IPS-18c (cell line): Measurements from ENCODE around the gene AHSG.
A peak's percentile ranks its signal among the peaks of the same experiment; 100 is the strongest.
"Not testable (repeated sequence)": the region's sequence is repeated elsewhere in the genome, so short reads cannot be mapped to it uniquely, and the experiment has no call there.

Source experiments
- H3K4me3 ChIP-seq: 2 replicates; pipeline ENCODE4 v1.7.0; 2013; ENCODE audit warnings: low read depth, mild to moderate bottlenecking, low read length, moderate library complexity; ENCODE audit not compliant: insufficient read depth
- H3K9me3 ChIP-seq: one replicate; pipeline ENCODE4 v1.6.1; 2013; ENCODE audit warnings: mild to moderate bottlenecking, low read length, moderate library complexity; ENCODE audit not compliant: control insufficient read depth, insufficient read depth

Gene AHSG, protein sequence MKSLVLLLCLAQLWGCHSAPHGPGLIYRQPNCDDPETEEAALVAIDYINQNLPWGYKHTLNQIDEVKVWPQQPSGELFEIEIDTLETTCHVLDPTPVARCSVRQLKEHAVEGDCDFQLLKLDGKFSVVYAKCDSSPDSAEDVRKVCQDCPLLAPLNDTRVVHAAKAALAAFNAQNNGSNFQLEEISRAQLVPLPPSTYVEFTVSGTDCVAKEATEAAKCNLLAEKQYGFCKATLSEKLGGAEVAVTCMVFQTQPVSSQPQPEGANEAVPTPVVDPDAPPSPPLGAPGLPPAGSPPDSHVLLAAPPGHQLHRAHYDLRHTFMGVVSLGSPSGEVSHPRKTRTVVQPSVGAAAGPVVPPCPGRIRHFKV

GRCh38 chr3:186612721-186613636, at the start of gene AHSG:
Gene AHSG (plus strand): TSS chr3:186613060. CDS start chr3:186613142, 82 bp downstream.
- no peaks in the 10 kb centered on the region for H3K9me3 ChIP-seq
- H3K4me3 ChIP-seq: no peak within 1 kb of the TSS

- H3K4me3 ChIP-seq: no peak overlapping the region
- no peaks in the 10 kb centered on the region for H3K9me3 ChIP-seq
Measured at GRCh38 chr3:186564586-186564985, 48.3 kb upstream of the AHSG start.

DNA sequence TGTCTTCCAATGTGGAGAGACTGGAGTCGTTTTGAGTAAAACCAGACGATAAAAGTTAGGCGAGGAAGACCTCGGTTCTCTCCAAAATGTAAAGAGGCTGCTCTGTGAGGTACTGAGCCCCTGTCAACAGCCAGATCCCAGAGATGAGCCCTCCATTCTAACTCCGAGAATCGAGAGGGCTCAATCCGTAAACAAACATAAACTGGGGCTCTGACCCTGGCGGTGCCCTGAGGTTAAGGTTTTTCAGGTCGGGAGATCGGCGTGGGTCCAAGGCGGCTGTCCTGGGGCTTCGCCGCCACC, 46.1 kb upstream of the AHSG start:
- H3K4me3 ChIP-seq: peak overlapping the region; percentile 91

DNA sequence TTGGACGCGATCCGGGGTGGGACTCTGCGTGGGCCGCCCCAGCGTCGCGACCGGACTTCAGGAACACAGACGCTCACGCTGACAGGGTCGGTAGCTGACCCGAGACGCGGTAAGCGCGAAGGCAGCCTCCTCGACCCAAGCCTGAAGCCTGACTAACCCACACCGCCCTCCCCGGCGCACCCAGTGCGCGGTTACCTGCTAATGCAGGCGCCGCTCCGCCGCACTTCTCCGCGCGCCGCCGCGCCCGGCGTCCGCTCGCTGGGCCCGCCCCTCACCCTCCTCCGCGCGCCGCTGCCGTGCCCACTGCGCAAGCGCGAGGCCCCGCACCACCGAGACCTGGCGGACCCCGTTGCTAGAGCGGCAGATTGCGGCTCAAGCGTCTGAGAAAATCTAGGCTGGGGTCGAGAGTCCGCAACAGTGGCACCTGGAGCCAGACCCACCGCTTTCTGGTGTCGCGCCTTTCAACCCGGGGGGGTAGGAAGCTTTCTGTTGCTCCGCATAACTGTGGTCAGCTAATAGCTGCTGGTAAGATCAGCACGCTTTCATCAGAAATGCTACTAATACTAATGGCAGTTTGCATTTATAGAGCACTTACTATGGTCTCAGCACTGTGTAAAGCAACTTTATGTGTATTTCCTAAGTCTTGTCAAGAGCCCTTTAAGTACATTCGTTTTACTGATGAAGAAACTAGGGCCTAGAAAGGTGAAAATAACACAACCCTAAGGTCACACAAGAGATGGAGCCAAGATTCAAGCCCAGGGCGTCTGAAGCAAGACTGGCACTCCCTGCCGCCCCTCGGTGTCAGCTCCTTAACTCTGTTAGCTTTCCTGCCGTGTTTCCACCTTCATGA, 45.6 kb upstream of the AHSG start, which contains the start of gene TBCCD1:
Gene TBCCD1 (minus strand): TSS at position 268 of the 850 bp plus-strand sequence. CDS start 3,010 bp downstream, outside the sequence.
- no peaks in the 10 kb centered on the region for H3K9me3 ChIP-seq
- H3K4me3 ChIP-seq: peak within 1 kb of the TSS; percentile 91

More for the DNA sequence above, 46.1 kb upstream of the AHSG start:
- no peaks in the 10 kb centered on the region for H3K9me3 ChIP-seq

- peak overlapping the region; percentile 65 for H3K4me3 ChIP-seq
- not testable (repeated sequence) for H3K9me3 ChIP-seq
Measured at GRCh38 chr3:186569361-186569760, 43.5 kb upstream of the AHSG start.

DNA sequence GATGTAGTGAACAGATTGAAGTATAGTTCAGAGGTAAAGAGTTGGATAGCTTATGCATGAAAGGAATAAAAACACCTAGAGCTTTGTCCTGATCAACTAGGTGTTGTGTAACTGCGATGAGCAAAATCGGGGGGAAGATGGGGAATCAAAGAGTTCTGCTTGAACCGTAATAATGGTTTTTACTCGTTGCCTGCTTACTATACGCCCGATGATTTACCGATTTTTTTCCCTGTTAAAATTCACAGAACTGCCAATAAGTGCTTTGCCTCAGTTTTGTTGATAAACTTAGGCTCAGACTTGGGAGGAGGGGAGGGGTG, 43.1 kb upstream of the AHSG start:
- H3K4me3 ChIP-seq: peak overlapping the region; percentile 65
- H3K9me3 ChIP-seq: no peaks in the 10 kb centered on the region

DNA sequence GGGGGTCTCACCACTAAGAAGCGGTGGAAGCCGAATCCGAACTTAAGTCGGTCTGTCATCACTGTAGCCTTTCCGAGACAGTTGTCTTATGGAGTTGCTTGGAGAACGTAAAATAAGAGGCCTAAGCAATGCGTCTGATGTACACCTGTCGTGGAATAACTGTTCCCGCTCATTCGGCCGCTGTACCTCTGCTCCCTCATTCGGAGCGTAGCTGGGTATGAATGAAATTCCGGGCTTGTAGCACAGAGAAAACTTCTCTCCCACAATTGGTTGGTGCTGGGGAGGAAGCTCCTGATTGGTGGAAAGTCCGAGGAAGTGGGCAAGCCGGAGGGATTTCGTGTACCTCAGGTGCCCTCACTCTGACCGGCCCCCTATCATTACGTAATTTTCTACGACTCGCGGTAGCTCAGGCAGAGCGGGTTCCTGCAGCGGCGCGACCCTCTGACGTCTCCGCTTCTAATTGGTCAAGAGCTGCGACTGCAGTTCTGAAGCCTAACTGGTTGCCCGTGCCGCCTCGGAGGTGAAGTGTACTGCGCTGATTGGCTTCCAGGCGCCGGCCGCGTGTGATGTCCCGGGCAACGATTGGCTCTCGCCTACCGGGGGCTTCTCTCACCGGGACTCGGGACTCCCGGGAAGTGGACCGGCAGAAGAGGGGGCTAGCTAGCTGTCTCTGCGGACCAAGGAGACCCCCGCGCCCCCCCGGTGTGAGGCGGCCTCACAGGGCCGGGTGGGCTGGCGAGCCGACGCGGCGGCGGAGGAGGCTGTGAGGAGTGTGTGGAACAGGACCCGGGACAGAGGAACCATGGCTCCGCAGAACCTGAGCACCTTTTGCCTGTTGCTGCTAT, 42.5 kb upstream of the AHSG start, which contains the start of gene DNAJB11:
Gene DNAJB11 (plus strand): TSS at position 625 of the 845 bp plus-strand sequence. CDS start 178 bp downstream, at position 803.
- Histone ChIP-seq H3K4me3 (peak within 1 kb of the TSS; percentile 85), H3K9me3 (no peaks in the 10 kb centered on the region)

DNA sequence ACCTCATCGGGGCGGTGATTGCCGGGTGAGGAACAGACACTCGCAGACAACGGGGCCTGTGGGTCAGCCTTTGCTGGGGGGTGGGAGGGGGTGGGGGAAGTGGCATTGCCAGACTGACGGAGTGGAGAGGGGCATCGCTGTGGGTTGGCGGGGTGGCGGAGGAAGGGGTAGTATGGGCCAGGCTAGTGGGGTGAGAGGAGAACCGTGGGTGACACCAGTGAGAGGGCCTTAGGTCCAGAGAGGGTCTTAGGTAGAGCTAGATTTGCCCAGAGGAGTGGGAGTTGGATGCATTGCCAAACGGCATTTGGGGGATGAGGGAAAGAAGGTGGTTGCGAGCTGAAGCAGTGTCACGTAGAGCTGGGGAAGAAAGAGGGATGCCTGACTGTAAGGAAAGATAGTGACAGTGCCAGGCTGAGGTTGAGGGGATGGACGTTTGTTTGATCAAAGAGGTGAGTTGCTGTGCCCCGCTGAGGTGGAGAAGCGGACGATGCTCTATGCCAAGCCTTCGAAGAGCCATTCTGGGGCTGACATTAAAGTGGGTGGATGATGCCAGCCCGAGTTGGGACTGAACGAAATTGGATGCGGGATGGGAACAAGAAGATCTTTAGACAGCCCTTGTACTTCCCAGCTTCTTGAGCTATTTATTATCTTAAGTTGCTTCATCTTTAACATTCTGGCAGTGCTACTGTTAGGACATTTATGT, 41.8 kb upstream of the AHSG start:
- peak overlapping the region; percentile 85 for H3K4me3 ChIP-seq
- H3K9me3 ChIP-seq: no peaks in the 10 kb centered on the region

GRCh38 chr3:186571644-186572013, 41.2 kb upstream of the AHSG start:
- peak overlapping the region; percentile 85; the same call in 1 of the 2 replicates for H3K4me3 ChIP-seq
- no peaks in the 10 kb centered on the region for H3K9me3 ChIP-seq

DNA sequence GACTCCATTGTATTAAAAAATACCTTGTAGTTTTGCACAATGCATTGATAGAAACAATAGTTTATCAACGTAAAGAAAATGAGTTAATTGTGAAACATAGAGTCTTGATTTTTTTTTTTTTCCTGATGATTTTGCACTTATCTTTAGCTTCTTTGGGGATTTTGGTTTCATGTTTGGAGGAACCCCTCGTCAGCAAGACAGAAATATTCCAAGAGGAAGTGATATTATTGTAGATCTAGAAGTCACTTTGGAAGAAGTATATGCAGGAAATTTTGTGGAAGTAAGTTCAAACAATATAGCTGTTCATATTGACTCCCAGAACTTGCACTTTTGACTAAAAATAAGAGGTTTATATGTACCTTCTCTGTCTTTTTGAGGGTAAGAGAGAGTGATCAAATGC, 35.3 kb upstream of the AHSG start:
- no peak overlapping the region for H3K4me3 ChIP-seq
- no peaks in the 10 kb centered on the region for H3K9me3 ChIP-seq

- no peak overlapping the region for H3K4me3 ChIP-seq
Measured at GRCh38 chr3:186580785-186581184, 32.1 kb upstream of the AHSG start.

GRCh38 chr3:186582541-186582940, 30.3 kb upstream of the AHSG start:
- H3K4me3 ChIP-seq: no peak overlapping the region
- H3K9me3 ChIP-seq: no peaks in the 10 kb centered on the region

More at GRCh38 chr3:186580785-186581184, 32.1 kb upstream of the AHSG start:
- no peaks in the 10 kb centered on the region for H3K9me3 ChIP-seq

DNA sequence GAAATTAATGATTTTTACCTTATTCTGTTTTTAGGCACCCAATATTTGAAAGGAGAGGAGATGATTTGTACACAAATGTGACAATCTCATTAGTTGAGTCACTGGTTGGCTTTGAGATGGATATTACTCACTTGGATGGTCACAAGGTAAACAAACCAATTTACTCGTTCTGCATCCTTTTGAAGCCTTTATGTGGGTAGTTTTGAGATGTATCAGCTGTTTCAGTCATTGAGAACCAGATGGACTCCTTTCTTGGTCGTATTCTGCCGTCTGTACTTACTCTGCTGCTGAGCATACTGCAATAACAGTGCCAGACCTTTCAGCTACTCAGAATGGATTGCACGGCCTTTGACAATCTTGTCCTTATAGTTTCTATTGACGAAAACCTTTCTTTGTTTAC, 29.0 kb upstream of the AHSG start:
- Histone ChIP-seq H3K4me3 (no peak overlapping the region), H3K9me3 (no peaks in the 10 kb centered on the region)

- H3K9me3 ChIP-seq, H3K4me3 ChIP-seq: not testable (repeated sequence)
Measured at GRCh38 chr3:186586245-186586644, 26.6 kb upstream of the AHSG start.

- Histone ChIP-seq H3K4me3 (no peak overlapping the region), H3K9me3 (no peaks in the 10 kb centered on the region)
Measured at GRCh38 chr3:186587183-186587582, 25.7 kb upstream of the AHSG start.

DNA sequence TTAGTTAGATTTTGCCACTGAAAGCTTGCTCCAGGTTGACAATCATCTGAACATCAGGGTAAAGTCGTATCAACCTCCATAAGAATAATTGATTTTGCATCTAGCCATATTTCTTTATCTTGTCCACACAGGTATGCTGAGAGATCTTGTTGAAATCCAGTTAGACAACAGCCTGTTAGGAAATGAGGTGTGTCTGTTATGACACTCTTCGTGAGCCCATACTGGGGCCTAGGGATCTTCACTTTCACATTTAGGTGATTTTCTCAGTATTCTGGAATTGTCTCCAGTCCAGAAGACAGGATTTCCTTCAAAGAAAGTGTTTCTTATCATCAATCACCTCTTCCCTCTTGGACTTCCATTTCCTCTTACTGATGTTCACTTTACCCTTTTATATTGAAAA, 24.2 kb upstream of the AHSG start:
- no peak overlapping the region for H3K4me3 ChIP-seq
- H3K9me3 ChIP-seq: no peaks in the 10 kb centered on the region
